Measurements from ENCODE around the gene NALCN. TPM values are rescaled to one million over a fixed set of nuclear protein-coding genes. Genes with fewer than 3 reads are reported as not detected.

Gene NALCN
- total and polyA plus RNA-seq, 2 experiments from 2014 or later = 0.33 to 0.57 TPM

DNA sequence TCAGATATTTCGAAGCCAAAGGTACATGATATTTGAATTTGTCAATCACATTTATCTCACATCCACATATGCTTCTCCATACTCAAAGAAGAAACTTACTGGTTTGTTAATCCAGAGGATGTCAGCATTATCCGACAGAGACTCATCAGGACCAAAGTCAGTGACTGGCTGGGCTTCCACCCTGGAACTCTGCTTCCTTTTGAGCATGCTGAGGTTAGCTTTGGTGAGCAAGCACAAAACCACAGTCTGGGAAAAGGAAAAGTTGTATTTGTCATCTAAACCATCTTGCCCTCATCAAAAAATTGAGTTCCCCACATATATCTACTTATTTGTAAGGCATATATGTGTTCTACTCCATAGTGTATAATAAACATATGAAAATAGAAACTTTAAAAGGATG lies 17.4 kb downstream of the NALCN start:
- WGBS (ENCODE audit: low lambda C conversion rate, missing lambda C conversion rate) = 89% methylated on average over 2 of the region's 2 CpGs
- Histone ChIP-seq H3K4me3 (no peak overlapping the region), H3K4me2 (no peak overlapping the region), H3K79me2 (no peaks in the 10 kb centered on the region), H3K9me2 (replicated peaks; ENCODE audit: insufficient read depth) (no peaks in the 10 kb centered on the region), H3K9me3 (ENCODE audit: low read depth) (no peaks in the 10 kb centered on the region), H4K20me1 (ENCODE audit: insufficient read depth, poor library complexity, severe bottlenecking) (no peaks in the 10 kb centered on the region), H3K27me3 (no peaks in the 10 kb centered on the region), H2AFZ (no peak overlapping the region), H3K36me3 (replicated peaks; ENCODE audit: insufficient read depth, low read depth) (no peaks in the 10 kb centered on the region), H3K4me1 (ENCODE audit: insufficient read depth) (no peaks in the 10 kb centered on the region), H3K27ac (no peak overlapping the region)
- DNase-seq (ENCODE audit: low spot score) = no peak
- TF ChIP-seq EZH2phosphoT487 (IDR thresholded peaks at IDR 0.05; ENCODE audit: low read depth, severe bottlenecking, unreplicated experiment) (no peak), EZH2 (IDR thresholded peaks at IDR 0.05; ENCODE audit: borderline replicate concordance) (no peak)
- TF ChIP-seq, protein P1, sequence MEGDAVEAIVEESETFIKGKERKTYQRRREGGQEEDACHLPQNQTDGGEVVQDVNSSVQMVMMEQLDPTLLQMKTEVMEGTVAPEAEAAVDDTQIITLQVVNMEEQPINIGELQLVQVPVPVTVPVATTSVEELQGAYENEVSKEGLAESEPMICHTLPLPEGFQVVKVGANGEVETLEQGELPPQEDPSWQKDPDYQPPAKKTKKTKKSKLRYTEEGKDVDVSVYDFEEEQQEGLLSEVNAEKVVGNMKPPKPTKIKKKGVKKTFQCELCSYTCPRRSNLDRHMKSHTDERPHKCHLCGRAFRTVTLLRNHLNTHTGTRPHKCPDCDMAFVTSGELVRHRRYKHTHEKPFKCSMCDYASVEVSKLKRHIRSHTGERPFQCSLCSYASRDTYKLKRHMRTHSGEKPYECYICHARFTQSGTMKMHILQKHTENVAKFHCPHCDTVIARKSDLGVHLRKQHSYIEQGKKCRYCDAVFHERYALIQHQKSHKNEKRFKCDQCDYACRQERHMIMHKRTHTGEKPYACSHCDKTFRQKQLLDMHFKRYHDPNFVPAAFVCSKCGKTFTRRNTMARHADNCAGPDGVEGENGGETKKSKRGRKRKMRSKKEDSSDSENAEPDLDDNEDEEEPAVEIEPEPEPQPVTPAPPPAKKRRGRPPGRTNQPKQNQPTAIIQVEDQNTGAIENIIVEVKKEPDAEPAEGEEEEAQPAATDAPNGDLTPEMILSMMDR (IDR thresholded peaks at IDR 0.05; ENCODE audit: poor library complexity) = no peak

DNA sequence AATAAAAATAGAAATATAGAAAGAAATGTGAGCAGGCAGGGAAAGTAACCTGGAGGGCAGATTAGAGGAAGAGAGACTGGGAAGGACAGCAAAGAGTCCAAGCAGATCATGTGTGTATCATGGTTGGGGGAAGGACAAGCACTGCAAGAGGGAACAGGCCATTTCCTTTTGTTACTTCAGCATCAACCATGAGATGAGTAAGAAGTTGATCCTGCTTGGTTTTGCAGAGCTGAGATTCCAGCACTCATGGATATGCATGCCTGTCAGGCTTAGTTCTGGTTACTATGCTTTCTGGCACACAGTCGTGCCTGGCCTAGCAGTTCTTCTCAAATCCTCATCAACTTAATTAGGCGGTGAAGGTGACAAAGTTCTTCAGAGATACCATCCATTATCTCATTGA lies 18.1 kb downstream of the NALCN start:
- Histone ChIP-seq H3K36me3 (replicated peaks; ENCODE audit: insufficient read depth, low read depth) (no peaks in the 10 kb centered on the region), H3K27me3 (no peaks in the 10 kb centered on the region), H3K4me2 (no peak overlapping the region), H3K9me3 (ENCODE audit: low read depth) (no peaks in the 10 kb centered on the region), H3K27ac (no peak overlapping the region), H3K9me2 (replicated peaks; ENCODE audit: insufficient read depth) (no peaks in the 10 kb centered on the region), H3K79me2 (no peaks in the 10 kb centered on the region), H3K4me3 (no peak overlapping the region), H4K20me1 (ENCODE audit: insufficient read depth, poor library complexity, severe bottlenecking) (no peaks in the 10 kb centered on the region), H2AFZ (no peak overlapping the region), H3K4me1 (ENCODE audit: insufficient read depth) (no peaks in the 10 kb centered on the region)
- WGBS (ENCODE audit: low lambda C conversion rate, missing lambda C conversion rate) = 80% methylated on average over 2 of the region's 2 CpGs
- TF ChIP-seq EZH2 (IDR thresholded peaks at IDR 0.05; ENCODE audit: borderline replicate concordance) (no peak), EZH2phosphoT487 (IDR thresholded peaks at IDR 0.05; ENCODE audit: low read depth, severe bottlenecking, unreplicated experiment) (no peak)
- TF ChIP-seq, protein P1 (IDR thresholded peaks at IDR 0.05; ENCODE audit: poor library complexity) = no peak
- no peak for DNase-seq (ENCODE audit: low spot score)

DNA sequence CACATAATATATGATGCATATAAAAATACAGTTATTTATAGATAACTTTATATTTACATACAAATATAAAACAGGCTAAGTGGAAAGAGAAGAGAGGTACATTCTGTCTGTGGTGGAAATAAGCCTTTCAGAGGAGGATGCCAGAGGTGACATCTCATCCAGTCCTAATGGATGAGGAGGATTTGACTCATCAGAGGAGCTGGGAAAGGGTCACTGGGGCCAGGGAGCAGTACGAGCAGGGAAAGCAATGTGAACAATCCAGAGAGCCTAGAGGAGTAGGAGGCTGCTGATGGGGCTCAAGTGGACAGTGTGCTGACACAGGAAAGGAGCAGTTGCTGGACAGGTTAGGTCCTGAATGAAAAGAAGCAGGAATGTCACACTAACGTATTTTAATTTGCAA lies 18.6 kb downstream of the NALCN start:
- Histone ChIP-seq H3K4me3 (no peak overlapping the region), H4K20me1 (ENCODE audit: insufficient read depth, poor library complexity, severe bottlenecking) (no peaks in the 10 kb centered on the region), H3K4me1 (ENCODE audit: insufficient read depth) (no peaks in the 10 kb centered on the region), H2AFZ (no peak overlapping the region), H3K27ac (no peak overlapping the region), H3K36me3 (replicated peaks; ENCODE audit: insufficient read depth, low read depth) (no peaks in the 10 kb centered on the region), H3K4me2 (no peak overlapping the region), H3K27me3 (no peaks in the 10 kb centered on the region), H3K9me3 (ENCODE audit: low read depth) (no peaks in the 10 kb centered on the region), H3K9me2 (replicated peaks; ENCODE audit: insufficient read depth) (no peaks in the 10 kb centered on the region), H3K79me2 (no peaks in the 10 kb centered on the region)
- no peak for DNase-seq (ENCODE audit: low spot score)
- WGBS (ENCODE audit: low lambda C conversion rate, missing lambda C conversion rate) = 63% methylated on average over 2 of the region's 2 CpGs
- TF ChIP-seq EZH2 (IDR thresholded peaks at IDR 0.05; ENCODE audit: borderline replicate concordance) (no peak), EZH2phosphoT487 (IDR thresholded peaks at IDR 0.05; ENCODE audit: low read depth, severe bottlenecking, unreplicated experiment) (no peak)
- TF ChIP-seq, protein P1 (IDR thresholded peaks at IDR 0.05; ENCODE audit: poor library complexity) = no peak

DNA sequence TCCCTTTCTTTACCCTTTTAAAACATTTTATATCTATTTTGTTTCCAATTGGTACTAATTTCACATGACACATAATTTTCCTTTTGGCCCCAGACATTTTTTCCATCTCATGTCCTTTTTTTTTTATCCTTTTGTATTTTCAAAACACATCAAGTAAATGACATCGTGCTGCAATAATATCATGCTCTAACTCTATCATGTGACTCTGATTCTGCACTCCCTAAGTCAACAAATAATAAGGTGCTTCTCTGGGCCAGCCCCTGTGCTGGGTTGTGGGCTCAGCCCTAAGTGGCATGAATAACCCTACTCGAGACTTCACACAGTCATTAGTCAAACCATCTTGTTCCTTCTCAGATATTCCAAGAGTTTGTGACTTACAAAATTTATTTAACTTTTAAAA lies 21.7 kb downstream of the NALCN start:
- DNase-seq (ENCODE audit: low spot score) = no peak
- Histone ChIP-seq H3K36me3 (replicated peaks; ENCODE audit: insufficient read depth, low read depth) (no peaks in the 10 kb centered on the region), H3K4me2 (no peak overlapping the region), H3K4me3 (no peak overlapping the region), H3K27me3 (no peaks in the 10 kb centered on the region), H3K79me2 (no peaks in the 10 kb centered on the region), H3K27ac (no peak overlapping the region), H3K9me2 (replicated peaks; ENCODE audit: insufficient read depth) (no peaks in the 10 kb centered on the region), H4K20me1 (ENCODE audit: insufficient read depth, poor library complexity, severe bottlenecking) (no peaks in the 10 kb centered on the region), H3K4me1 (ENCODE audit: insufficient read depth) (no peaks in the 10 kb centered on the region), H3K9me3 (ENCODE audit: low read depth) (no peaks in the 10 kb centered on the region), H2AFZ (no peak overlapping the region)
- WGBS (ENCODE audit: low lambda C conversion rate, missing lambda C conversion rate) = 58% methylated on average over 2 of the region's 2 CpGs
- no peak for TF ChIP-seq EZH2 (IDR thresholded peaks at IDR 0.05; ENCODE audit: borderline replicate concordance)
- TF ChIP-seq, protein P1 (IDR thresholded peaks at IDR 0.05; ENCODE audit: poor library complexity) = no peak

Measured in hepatocyte (in vitro differentiated cells).